HG02970 (cell line): Measurements from ENCODE around the gene ERAP2.
A peak's percentile ranks its signal among the peaks of the same experiment; 100 is the strongest.
"Not testable (repeated sequence)": the region's sequence is repeated elsewhere in the genome, so short reads cannot be mapped to it uniquely, and the experiment has no call there.

Experiments used
- ATAC-seq: cut with Tn5 transposase; IDR thresholded peaks from one replicate; pipeline ENCODE4 v1.9.1; 2021; ENCODE audit warnings: mild to moderate bottlenecking, moderate library complexity, moderate number of reproducible peaks; ENCODE audit not compliant: unreplicated experiment, low FRiP score

Gene ERAP2

DNA sequence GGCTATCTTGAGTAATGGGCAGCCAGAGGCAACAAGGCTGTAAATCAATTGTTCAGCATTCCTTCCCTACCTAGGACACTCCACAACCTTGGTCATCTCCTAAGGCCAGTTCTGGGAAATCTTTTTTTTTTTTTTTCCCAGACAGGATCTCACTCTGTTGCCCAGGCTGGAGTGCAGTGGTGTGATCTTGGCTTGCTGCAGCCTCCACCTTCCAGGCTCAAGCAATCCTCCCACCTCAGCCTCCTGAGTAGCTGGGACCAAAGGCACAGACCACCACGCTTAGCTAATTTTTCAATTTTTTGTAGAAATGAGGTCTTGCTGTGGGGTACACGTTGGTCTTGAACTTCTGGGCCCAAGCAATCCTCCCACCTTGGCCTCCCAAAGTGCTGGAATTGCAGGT lies 54.7 kb downstream of the ERAP2 start:
- ATAC-seq = not testable (repeated sequence)

DNA sequence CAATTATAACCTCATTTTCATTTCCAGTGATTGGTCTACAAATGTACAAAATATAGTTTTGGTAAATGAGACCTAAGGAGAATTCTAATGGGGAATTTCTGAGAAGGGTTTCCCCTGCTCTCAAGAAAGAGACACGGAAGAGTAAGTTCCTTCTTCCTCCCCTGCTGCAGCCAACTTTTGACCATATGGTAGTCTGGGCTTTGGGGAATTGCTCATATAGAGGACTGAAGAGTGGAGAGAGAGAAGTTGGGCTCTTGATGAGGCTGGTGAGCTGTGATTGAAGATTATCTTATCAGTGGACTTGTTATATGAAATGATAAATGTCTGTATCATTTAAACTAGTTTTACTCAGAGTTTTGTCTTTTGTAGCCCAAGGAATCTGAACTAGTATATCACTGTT lies 55.3 kb downstream of the ERAP2 start:
- ATAC-seq = no peak

DNA sequence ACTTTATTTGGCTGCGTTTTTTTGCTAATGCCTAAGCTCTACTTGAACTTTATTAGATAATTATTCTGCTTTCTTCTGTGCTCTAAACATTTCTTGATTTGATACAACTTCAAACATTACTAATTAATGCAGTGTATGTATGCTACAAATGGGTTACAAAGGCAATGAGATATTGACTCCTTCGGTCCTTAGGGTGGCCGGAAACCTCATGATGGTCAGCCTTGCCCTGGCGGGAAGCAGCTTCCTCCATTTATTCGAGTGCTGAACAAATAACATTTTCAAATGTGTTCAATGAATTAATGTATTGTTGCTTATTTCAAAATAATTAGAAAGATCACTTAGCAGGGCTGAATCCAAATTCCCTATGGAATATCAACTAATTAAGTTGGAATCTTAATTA lies 55.7 kb downstream of the ERAP2 start:
- no peak for ATAC-seq

DNA sequence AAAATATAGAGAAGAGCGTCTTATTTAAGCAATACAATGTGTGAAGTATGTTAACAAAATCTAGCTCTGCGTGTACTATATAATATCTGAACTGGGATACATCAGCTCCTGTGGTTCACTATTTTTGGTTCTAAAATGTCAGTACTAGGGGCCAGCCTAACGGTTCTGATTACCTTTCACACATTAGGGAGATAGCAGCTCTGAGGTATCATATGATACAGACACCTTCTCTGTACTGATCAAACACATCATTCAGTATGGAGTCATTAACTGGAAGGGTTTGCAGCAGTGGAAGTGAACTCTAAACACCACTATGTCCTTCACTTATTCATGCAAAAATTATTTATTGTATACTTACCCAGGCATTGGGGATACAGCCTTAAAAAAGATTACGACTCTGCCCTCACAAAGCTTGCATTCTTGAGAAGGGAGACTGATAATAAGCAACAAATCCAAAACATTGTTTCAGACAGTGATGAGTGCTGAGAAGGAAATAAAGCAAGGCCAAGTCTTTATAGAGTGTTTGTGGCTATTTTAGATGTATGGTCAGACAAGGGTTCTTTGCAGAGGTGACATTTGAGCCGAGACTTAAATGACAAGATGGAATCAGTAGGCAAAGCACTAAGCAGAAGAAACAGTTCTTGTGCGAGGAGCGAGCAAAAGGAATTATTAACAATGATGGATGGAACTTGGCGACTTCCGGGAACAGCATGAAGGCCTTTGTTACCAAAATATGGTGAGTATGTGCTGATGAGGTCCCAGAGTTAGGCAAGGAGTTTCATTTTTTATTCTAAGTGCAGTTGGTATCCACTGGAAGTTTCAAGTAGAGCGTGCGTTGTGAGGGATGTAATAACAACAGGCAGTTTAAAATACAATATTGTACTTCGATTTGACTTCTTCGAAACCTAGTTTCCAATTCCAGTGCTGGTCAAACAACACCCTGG lies 57.7 kb downstream of the ERAP2 start:
- no peak for ATAC-seq

DNA sequence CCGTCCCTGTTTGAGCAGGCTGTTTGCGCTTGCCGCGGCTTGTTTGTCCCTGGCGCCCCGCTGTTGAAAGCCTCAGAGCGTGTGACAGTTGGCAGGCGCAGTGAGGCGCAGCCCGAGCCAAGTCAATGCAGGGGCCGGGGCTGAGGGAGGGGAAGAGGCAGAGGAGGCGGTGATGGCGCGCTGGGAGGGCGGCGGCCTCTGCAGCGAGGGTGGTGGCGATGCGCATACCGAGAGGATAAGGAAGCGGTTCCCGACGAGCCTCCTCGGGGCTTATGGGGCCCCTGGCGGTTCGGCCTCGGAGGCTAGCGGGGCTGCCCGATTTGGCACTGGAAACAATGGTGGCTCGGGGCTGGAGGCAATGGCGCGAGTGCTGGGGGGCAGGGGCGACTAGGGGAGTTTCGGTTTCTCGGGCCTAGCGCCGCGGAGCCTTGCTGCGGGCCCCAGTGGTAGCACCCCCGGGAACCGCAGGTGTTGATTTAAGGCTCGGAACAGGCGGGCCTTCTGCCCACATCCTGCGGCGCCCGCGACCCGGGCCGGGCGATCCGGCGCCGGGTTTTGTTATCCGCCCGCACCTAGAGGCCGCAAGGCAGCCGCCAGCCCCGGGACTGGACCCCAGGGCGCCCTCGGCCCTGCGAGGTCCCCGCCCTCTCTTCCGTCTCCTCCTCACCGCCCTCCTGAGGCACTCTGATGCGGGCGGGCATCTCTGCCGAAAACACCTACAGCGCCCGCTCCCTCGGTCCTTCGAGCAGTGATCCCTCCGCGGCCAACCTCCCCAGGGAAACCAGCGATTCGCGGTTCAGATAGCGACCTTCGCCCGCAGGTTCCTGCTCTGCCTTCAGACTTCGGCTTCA lies 58.6 kb downstream of the ERAP2 start:
- peak; percentile 67 for ATAC-seq

DNA sequence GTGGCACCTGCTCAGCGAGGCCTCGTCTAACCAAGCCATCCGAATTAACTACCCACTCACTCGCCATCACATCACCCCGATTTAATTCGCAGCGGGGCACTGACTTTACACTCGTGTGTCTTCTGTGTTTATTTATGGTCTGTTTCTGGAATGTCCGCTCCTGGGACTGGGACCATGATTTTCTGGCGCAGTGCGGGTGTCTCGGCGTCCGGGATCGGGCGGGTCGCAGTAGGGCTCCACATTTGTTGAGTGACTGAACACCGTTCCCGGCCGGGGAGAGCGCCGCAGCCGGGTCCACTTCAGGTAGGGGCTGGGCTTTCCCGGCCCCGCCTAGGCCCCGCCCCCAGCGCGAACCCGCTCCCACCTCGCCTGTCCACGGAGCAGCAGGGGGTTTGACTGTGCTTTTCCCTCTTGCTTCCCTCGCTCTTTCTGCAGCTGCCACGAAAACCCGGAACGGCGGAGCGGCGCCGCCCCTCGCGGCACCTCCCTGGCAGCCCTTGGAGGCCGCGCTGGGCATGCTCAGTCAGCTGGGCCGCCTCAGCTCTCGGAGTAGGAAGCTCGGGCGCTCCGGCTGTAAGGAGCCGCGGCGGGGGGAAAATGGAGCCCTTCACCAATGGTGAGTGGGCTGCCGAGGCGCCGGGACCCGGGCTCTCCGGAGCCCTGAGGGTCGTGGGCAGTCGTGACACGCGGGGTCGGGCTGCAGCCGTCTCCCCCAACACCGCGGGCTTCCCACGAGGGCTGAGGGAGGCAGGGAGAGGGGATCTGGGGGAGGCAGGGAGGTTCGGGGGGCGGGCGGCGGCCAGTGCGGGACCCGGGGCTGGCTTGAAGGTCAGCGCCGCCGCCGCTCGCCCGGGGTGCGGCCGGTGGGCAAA lies 59.5 kb downstream of the ERAP2 start, which contains the start of gene LNPEP:
LNPEP (plus strand) TSS at position 522 of the 872 bp plus-strand sequence; CDS start at position 598, 76 bp downstream.
- ATAC-seq = peak; percentile 43

DNA sequence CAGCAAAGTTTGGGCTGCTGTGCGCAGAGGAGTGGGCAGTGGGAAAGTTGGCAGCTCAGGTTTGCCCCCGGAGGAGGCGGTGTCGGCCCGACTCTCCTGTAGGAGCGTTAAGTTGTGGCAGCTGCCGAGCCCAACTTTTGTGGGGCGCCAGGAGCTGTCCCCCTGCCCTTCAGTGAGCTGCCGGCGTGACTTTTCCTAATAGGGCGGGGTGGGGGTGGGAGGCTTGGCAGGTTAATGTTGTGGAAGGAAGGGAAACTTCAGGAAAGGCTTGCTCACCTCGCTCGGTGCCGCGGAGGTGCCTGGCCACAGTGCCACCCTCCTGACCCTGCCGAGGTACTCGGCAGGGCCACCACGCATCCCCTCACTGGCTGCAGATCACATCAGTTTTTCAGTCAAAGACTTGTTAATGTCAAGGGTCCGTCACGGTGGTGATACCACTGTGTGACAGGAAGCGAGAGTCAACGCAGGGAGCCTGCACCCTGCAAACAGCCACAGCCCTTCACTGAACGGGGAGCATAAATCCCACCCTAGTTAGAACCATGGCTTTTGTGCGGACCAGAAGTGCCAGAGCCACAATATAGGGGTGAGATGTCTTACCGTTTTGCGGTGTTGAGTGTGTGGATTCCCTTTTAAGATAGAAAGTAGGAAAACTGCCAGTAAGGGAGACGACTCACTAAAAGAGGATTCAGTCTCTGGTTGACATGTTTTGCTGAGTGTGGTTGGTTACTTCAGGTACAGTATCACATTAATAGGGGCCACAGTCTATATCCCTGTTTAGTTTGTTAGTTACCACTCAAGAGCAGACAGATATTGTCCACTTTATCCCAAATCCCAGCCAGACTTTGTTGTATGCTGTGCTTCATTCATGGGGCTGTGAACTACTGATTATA lies 60.4 kb downstream of the ERAP2 start:
- ATAC-seq = no peak

DNA sequence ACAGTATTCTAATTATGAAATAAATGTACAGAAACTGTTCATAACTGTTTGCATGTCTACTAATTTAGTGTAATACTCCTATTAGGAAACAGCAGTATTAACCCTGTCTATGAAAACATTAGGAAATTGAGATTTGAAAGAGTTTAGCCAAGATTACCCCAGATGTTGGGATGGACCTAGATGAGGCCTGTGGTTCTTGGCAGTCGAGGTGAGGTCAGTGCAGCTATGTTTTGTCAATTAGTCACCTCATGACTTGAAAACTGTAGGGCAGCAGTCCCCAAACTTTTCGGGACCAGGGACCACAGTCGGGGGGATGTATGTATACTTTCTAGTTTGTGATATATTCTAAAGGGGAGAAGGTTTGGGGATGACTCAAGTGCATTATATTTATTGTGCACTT lies 64.3 kb downstream of the ERAP2 start:
- ATAC-seq = no peak

DNA sequence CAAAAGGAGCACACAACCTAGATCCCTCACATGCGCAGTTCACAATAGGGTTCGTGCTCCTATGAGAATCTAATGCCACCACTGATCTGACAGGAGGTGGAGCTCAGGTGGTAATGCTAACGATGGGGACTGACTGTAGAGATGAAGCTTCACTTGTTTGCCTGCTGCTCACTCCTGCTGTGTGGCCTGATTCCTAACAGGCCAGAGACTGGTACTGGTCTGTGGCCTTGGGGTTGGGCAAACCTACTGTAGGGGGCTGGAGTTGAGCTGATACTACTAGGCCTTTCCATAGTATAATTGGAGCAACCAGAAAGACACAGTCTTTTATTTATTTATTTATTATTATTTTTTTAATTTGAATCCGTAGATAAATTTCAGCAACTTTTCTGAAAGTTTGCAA lies 64.8 kb downstream of the ERAP2 start:
- ATAC-seq = no peak

DNA sequence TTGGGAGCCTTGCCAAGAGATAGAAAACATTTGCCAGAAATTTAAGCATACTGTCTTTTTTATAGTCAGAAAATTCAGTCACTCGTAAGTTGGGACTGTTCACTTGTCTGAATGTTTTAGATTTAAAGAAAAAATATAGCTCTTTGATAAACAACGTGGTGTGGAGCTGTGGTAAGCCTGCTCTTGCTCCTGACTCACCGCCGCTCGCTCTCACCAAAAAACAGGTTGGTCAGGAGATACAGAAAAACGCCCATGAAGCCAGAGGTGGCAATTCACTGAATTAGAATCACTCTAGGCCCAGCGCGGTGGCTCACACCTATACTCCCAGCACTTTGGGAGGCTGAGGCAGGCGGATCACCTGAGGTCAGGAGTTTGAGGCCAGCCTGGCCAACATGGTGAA lies 65.8 kb downstream of the ERAP2 start:
- no peak for ATAC-seq

DNA sequence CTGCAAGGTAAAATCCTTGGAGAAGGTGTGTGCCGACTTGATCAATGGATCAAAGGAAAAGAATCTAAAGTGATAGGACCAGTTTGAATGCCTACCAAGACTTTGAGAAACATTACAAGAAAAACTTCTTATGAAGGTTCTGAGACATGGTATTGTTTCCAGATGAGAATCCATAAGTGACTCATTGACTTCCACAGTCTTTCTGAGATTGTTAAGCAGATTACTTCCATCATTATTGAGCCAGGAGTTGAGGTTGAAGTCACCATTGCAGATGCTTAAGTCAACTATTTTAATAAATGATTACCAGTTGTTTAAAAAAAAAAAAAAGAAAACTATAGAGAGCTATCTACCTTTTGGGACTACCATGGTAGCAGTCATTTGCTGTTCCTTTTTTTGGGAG lies 66.6 kb downstream of the ERAP2 start:
- no peak for ATAC-seq

DNA sequence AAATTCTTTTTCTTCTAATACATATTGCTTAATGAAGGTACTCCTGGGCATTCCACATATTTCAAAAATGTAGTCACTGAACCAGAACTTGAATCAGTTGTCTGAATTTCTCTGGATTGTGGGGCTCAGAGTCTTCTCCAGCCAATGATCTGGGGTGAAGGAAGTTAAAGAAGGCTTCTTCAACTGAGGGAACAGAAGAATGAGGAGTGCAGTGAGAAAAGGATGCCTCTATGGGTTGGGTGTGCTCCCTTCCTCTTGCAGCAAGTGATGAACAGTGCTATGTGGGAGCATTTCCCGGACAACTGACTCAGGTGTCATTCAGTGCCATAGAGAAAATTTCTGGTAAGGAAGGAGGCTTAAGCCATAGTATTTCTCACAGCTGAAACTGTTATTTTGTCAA lies 67.5 kb downstream of the ERAP2 start:
- ATAC-seq = no peak

DNA sequence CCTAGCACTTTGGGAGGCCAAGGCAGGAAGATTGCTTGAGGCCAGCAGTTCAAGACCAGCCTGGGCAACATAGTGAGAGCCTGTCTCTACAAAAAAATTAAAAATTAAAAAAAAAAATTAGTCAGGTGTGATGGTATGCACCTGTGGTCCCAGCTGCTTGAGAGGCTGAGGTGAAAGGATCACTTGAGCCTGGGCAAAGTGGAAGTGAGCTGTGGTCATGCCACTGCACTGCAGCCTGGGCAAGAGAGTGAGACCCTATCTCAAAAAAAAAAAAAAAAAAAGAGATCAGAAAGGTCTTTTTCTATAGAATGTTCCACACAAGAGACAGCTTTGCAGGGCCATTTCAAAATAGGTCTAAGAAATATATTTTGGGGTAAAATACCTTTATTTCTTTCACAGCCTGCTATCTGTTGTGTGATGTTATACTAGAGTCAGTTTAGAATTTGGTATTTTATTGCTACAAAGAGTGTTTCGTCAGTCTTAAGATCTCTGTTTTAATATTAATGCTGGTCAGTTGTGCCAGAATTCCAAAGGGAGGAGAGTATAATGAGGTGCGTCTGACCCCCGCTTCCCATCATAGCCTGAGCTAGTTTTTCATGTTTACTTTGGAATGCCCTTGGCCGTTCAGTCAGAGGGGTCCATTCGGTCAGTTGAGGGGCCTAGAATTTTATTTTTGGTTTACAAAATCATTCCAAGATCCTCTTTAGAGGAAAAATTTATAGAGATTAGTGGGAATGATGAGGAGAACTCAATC lies 69.0 kb downstream of the ERAP2 start:
- no peak for ATAC-seq

DNA sequence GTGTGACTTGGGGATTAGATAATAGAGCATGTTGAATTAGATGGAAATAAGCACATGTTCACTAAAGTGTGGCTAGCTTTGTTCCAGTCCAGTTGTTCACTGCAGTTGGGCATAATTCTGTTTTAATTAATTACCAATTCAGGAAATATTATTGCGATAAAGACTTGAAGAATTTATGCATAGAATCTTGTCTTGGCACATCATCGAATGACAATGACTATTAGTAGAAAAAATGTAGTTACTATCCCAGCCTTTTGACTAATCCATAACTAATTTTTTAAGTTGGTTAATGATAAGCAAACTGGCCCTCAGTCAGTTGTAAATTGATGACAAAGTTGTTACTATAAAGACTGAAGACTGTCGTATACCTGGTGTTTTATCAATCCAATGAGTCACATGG lies 70.1 kb downstream of the ERAP2 start:
- ATAC-seq = no peak

DNA sequence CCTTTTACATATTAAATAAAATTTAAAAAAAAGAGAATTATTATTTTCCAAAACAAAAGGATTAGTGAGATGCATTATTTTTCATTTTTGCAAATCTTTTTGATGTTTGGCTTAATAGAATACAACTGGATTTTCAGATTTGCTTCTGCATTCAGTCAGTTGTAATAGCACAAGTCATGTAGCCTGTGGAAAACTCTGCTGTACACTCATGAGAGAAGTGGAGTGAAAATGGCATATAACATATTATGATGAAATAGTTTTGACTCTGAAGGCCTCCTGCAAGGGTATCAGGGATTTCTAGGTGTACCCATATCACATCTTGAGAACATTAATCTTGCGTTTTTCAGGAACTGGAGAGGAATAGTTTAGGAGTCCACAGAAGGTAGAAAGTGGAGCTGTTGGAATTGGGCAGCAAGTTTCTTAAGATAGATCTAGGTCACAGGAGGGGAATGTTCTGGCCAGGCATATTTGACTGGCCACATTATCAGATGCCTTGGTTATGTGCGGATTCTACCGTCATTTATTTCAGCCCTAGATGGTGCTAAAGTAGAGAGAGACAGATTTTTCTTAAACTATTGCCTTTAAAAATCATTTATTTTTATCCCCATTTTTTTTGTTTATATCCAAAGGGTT lies 75.9 kb downstream of the ERAP2 start:
- no peak for ATAC-seq

DNA sequence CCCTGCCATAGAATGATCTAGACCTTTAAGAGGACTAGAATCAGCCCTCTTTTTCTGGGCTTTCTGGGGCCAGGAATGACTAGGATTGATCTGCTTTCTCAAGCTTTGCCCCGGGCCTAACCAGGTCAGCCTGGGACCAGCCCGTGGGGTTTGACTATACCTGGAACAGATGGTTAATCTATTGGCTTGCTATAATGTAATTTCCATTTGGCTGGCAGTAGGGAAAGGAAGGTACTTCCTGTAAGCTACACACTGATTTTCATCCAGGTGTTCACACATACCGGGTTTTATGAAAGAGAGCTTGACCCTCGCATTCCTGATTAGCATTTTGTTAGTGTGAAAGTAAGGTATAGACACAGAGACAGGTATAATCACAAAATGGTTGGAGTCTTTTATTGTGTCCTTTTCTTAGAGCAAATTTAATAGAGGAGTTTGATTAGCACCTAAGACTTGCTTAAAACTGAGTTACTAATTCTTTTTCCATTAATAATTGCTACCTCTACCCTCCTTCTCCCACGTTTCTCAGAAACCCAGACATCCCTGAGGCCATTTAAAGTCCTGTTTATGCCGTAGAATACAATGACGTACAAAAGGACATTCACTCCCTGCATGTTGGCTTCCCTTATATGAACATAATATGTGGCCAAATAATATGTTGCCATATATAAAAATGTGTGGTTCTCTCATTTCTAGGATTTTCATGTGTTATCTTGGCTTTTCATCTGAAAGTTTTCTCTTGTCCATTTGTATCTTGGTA lies 76.9 kb downstream of the ERAP2 start:
- no peak for ATAC-seq

DNA sequence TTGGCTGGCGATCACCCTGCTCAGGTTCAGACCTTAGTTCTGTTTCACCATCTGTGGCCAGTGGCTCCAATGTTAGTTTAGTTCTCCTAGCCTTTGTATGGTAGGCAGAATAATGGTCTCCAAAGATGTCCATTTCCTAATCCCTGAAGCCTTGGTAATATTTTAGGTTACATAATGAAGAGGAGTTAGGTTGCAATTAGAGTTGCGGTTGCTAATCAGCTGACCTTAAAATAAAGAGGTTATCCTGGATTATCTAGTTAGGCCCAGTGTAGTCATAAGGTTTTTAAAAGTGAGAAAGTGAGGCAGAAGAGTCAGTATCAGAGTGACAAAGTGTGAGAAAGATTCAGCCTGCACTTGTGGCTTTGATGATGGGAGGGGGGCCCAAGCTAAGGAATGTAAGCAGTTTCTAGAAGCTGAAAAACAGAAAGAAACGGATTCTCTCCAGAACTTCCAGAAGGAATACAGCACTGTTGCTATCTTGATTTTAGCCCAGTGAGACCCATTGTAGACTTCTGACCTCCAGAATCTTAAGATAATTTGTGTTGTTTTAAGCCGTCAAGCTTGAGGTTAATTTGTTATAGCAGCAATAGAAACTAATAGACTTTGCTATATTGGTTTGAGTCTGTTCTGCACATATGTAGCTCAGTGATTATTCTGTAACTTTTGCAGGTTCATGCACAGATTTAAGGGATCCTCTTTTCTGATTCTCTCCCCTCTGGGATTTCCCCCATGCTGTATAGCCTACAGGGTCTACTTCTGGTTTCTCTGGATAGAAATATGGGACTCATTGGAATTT lies 81.2 kb downstream of the ERAP2 start:
- no peak for ATAC-seq
